BLaER1 (cell line): ENCODE measurements around the gene ZNF322.
A peak's percentile ranks its signal among the peaks of the same experiment; 100 is the strongest.

Source experiments
- H3K27ac ChIP-seq: shearing (Covaris generic); formaldehyde crosslinking; 2 replicates; pipeline ENCODE4 v1.8.1; 2022
- H3K27me3 ChIP-seq: shearing (Covaris generic); formaldehyde crosslinking; 2 replicates; pipeline ENCODE4 v1.8.1; 2022
- H3K36me3 ChIP-seq: shearing (Covaris generic); formaldehyde crosslinking; 2 replicates; pipeline ENCODE4 v1.8.1; 2022
- H3K4me1 ChIP-seq: shearing (Covaris generic); formaldehyde crosslinking; 2 replicates; pipeline ENCODE4 v1.8.1; 2022
- H3K4me2 ChIP-seq: shearing (Covaris generic); formaldehyde crosslinking; 2 replicates; pipeline ENCODE4 v1.8.1; 2022
- H3K4me3 ChIP-seq: shearing (Covaris generic); formaldehyde crosslinking; 2 replicates; pipeline ENCODE4 v1.8.1; 2022
- H3K9ac ChIP-seq: shearing (Covaris generic); formaldehyde crosslinking; 2 replicates; pipeline ENCODE4 v1.8.1; 2022
- H3K9me3 ChIP-seq: shearing (Covaris generic); formaldehyde crosslinking; 2 replicates; pipeline ENCODE4 v1.8.1; 2022
- H4K20me1 ChIP-seq: shearing (Covaris generic); formaldehyde crosslinking; 2 replicates; pipeline ENCODE4 v1.8.1; 2022
- Cebpa-rat ChIP-seq: shearing (Covaris generic); IDR thresholded peaks from 2 replicates; pipeline ENCODE4 v1.8.1; 2022

The ZNF322 gene

GRCh38 chr6:26599134-26599533, 60.4 kb downstream of the ZNF322 start:
- Histone ChIP-seq H3K36me3 (peaks cover 32% of the 10 kb centered on the region), H3K9me3 (no peaks in the 10 kb centered on the region), H4K20me1 (peaks cover 27% of the 10 kb centered on the region), H3K27ac (no peak overlapping the region), H3K27me3 (no peaks in the 10 kb centered on the region; the same call in 1 of the 2 replicates), H3K9ac (no peak overlapping the region), H3K4me2 (no peak overlapping the region), H3K4me1 (peaks cover 17% of the 10 kb centered on the region), H3K4me3 (no peak overlapping the region)
- TF ChIP-seq Cebpa-rat, result no peak

DNA sequence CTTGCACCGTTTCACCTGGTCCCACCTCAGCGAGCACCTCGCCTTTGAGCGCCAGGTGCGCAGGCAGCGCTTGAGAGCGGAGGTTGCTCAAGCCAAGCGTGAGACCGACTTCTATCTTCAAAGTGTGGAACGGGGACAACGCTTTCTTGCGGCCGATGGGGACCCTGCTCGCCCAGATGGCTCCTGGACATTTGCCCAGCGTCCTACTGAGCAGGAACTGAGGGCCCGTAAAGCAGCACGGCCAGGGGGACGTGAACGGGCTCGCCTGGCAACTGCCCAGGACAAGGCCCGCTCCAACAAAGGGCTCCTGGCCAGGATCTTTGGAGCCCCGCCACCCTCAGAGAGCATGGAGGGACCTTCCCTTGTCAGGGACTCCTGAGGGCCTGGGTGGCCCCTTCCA, 61.3 kb downstream of the ZNF322 start:
- H3K9ac ChIP-seq, result peak overlapping the region; percentile 95; the same call in 1 of the 2 replicates

DNA sequence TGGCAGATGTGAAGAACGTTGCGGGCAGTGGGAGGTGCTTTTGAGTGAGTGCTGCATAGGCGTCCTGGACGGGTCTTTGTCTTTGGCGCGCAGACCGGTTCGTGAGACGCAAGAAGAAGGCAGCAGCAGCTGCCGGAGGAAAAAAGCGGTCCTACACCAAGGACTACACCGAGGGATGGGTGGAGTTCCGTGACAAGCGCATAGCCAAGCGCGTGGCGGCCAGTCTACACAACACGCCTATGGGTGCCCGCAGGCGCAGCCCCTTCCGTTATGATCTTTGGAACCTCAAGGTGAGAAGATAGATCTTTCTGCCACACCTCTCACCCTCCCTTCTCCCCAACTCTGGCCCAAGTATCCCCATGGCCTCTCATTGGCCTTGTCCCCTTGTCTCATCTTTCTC, 61.7 kb downstream of the ZNF322 start:
- peak overlapping the region; percentile 95 for H3K9ac ChIP-seq
- H3K4me1 ChIP-seq, result peaks cover 17% of the 10 kb centered on the region
- H3K36me3 ChIP-seq, result peaks cover 32% of the 10 kb centered on the region
- H4K20me1 ChIP-seq, result peaks cover 27% of the 10 kb centered on the region
- TF ChIP-seq Cebpa-rat, result no peak
- H3K27ac ChIP-seq, result peak overlapping the region; percentile 94; the same call in 1 of the 2 replicates
- H3K4me2 ChIP-seq, result peak overlapping the region; percentile 91
- H3K9me3 ChIP-seq, result no peaks in the 10 kb centered on the region
- peaks cover 3% of the 10 kb centered on the region; the same call in 1 of the 2 replicates for H3K27me3 ChIP-seq
- H3K4me3 ChIP-seq, result peak overlapping the region; percentile 93

More for the DNA sequence above, 61.3 kb downstream of the ZNF322 start:
- peaks cover 32% of the 10 kb centered on the region for H3K36me3 ChIP-seq
- H3K4me2 ChIP-seq, result peak overlapping the region; percentile 91
- peaks cover 3% of the 10 kb centered on the region; the same call in 1 of the 2 replicates for H3K27me3 ChIP-seq
- H4K20me1 ChIP-seq, result peaks cover 27% of the 10 kb centered on the region
- H3K4me3 ChIP-seq, result peak overlapping the region; percentile 93
- H3K27ac ChIP-seq, result no peak overlapping the region
- H3K4me1 ChIP-seq, result peaks cover 17% of the 10 kb centered on the region
- no peak for TF ChIP-seq Cebpa-rat
- H3K9me3 ChIP-seq, result no peaks in the 10 kb centered on the region

GRCh38 chr6:26597389-26597766, 62.2 kb downstream of the ZNF322 start:
- H3K9ac ChIP-seq, result peak overlapping the region; percentile 95
- peaks cover 3% of the 10 kb centered on the region; the same call in 1 of the 2 replicates for H3K27me3 ChIP-seq

DNA sequence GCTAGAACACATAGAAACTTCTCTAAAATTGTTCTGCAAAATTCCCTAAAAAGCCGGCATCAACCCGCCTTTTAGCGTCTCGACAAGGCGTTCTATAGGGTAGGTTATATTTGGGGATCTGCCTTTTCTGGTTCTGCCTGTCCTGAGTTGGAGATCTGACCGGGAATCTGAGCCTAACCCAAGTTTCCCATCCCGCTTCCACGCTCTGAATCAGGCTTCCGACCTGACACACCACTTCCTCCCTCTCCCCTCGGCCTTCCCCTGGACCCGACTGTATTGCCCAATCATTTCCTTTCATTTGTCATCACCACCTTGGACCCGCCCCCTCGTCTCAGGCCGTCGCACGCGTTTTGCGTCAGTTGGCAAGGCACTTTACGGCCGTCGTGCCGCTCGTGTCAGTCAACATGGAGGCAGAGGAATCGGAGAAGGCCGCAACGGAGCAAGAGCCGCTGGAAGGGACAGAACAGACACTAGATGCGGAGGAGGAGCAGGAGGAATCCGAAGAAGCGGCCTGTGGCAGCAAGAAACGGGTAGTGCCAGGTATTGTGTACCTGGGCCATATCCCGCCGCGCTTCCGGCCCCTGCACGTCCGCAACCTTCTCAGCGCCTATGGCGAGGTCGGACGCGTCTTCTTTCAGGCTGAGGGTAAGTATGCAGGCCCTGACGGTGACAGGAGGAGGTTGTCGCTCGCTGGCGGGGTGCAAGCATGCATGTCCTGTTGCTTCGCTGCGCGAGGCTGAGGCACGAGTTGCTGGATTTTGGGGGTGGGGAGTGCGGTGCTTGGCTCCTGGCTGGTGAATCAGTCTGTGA, 62.8 kb downstream of the ZNF322 start, which contains the start of gene ABT1:
TSS of gene ABT1 (plus strand) at position 375 of the 810 bp plus-strand sequence. CDS start at position 405, 30 bp downstream.
- peak within 1 kb of the TSS; percentile 94 for H3K27ac ChIP-seq

More at GRCh38 chr6:26597389-26597766, 62.2 kb downstream of the ZNF322 start:
- H3K27ac ChIP-seq, result peak overlapping the region; percentile 94
- no peak for TF ChIP-seq Cebpa-rat
- H3K36me3 ChIP-seq, result peaks cover 32% of the 10 kb centered on the region
- H3K4me3 ChIP-seq, result peak overlapping the region; percentile 93
- H3K4me2 ChIP-seq, result peak overlapping the region; percentile 91
- H3K4me1 ChIP-seq, result peaks cover 17% of the 10 kb centered on the region
- peaks cover 27% of the 10 kb centered on the region for H4K20me1 ChIP-seq
- H3K9me3 ChIP-seq, result no peaks in the 10 kb centered on the region

DNA sequence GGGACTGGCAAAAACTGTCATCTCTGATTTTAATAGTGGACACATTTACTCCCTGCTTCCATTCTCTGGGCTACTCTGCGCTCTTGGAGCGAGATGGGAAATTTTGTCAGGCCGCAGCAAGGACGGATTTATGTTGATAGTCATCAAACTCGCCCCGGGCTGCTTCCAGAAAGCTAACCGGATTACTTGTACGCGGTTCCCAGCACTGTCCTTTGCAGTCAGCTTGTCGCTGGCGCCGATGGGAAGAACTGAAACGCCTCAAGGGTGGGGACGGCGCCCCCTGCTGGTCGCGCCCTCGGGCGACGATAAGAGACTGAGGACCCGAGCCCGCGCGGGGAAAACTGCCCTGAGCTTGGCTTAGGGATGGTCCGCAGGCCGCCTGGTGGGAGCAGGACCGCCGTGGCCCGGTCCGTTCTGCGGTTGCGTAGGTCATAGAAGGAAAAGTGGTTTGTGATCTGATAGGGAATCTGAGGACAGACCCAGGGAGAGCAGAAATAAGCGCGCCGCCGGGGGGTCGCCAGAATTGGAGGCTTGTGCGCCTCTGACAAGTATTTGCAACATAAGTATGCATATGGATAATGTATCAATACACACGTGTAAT, 63.8 kb downstream of the ZNF322 start:
- Histone ChIP-seq H3K9me3 (no peaks in the 10 kb centered on the region), H3K4me3 (peak overlapping the region; percentile 93), H3K27me3 (peaks cover 3% of the 10 kb centered on the region; the same call in 1 of the 2 replicates), H3K36me3 (peaks cover 26% of the 10 kb centered on the region), H3K4me2 (peak overlapping the region; percentile 83), H4K20me1 (peaks cover 27% of the 10 kb centered on the region), H3K4me1 (peaks cover 17% of the 10 kb centered on the region), H3K9ac (peak overlapping the region; percentile 95), H3K27ac (no peak overlapping the region)
- no peak for TF ChIP-seq Cebpa-rat

More for the DNA sequence above, 62.8 kb downstream of the ZNF322 start, which contains the start of gene ABT1:
- Histone ChIP-seq H3K4me1 (peaks cover 17% of the 10 kb centered on the region), H3K4me2 (peak within 1 kb of the TSS; percentile 91), H3K27me3 (peaks cover 3% of the 10 kb centered on the region; the same call in 1 of the 2 replicates), H3K9me3 (no peaks in the 10 kb centered on the region), H3K36me3 (peaks cover 32% of the 10 kb centered on the region), H3K4me3 (peak within 1 kb of the TSS; percentile 93), H3K9ac (peak within 1 kb of the TSS; percentile 95), H4K20me1 (peaks cover 27% of the 10 kb centered on the region)
- TF ChIP-seq Cebpa-rat, result peak; percentile 100

DNA sequence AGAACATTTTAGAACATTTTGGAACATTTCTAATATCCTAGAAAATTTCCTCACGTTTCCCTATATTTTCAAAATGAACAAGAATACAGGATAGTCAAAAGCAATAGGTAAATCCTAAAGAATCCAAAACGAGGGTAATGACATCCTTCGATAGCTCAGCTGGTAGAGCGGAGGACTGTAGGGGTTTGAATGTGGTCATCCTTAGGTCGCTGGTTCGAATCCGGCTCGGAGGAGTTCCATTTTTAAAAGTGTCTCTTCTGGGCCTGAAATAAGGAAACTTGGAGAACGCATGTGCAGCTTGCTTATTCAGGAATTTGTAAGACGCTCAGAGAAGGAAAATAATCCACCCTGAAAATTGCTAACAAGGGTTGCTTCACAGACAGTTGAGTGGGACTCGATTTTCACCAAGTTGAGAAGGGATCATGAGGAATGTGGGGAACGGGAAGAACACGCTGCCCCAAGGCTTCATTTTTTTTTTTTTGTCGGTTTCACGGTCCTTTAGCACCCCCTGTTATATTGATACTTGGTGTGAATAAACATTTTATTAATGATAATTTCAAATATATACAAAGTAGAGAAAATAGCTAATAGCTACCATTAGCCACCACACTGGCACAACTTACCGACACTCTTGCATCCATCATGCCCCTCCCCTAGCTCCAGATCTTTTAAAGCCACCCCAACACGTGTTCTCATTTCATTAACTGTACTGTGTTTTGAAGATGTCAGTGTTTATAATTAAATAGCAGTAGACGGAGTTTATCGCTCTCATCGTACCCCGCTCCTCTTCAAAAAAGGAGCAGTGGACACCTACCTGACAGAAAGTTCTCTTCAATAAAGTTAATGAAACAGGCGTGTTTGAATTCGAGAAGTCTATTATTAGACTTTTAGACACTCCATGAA, 64.6 kb downstream of the ZNF322 start:
- Histone ChIP-seq H3K4me2 (peak overlapping the region; percentile 83), H4K20me1 (peaks cover 26% of the 10 kb centered on the region), H3K9ac (peak overlapping the region; percentile 95; the same call in 1 of the 2 replicates), H3K27me3 (peaks cover 3% of the 10 kb centered on the region; the same call in 1 of the 2 replicates), H3K27ac (no peak overlapping the region), H3K4me3 (peak overlapping the region; percentile 93), H3K9me3 (no peaks in the 10 kb centered on the region), H3K36me3 (peaks cover 22% of the 10 kb centered on the region), H3K4me1 (peaks cover 17% of the 10 kb centered on the region)
- TF ChIP-seq Cebpa-rat, result no peak

- H3K4me2 ChIP-seq, result no peak overlapping the region
- H3K4me3 ChIP-seq, result no peak overlapping the region
- H3K9me3 ChIP-seq, result no peaks in the 10 kb centered on the region
- no peak overlapping the region for H3K27ac ChIP-seq
- H3K9ac ChIP-seq, result no peak overlapping the region
- TF ChIP-seq Cebpa-rat, result no peak
- peaks cover 18% of the 10 kb centered on the region for H4K20me1 ChIP-seq
- H3K27me3 ChIP-seq, result peaks cover 3% of the 10 kb centered on the region; the same call in 1 of the 2 replicates
- H3K36me3 ChIP-seq, result peaks cover 13% of the 10 kb centered on the region
- H3K4me1 ChIP-seq, result peaks cover 17% of the 10 kb centered on the region
These were observed 65.4 kb downstream of the ZNF322 start for GRCh38 chr6:26594131-26594498.
